Measurements from ENCODE around the gene PRL. TPM values are rescaled to one million over a fixed set of nuclear protein-coding genes. Genes with fewer than 3 reads are reported as not detected.

Gene PRL
- total and polyA plus RNA-seq, 2 of the 13 experiments (the other 11 are each of a cell fraction or from before 2014, with no cell fraction given) = not detected

DNA sequence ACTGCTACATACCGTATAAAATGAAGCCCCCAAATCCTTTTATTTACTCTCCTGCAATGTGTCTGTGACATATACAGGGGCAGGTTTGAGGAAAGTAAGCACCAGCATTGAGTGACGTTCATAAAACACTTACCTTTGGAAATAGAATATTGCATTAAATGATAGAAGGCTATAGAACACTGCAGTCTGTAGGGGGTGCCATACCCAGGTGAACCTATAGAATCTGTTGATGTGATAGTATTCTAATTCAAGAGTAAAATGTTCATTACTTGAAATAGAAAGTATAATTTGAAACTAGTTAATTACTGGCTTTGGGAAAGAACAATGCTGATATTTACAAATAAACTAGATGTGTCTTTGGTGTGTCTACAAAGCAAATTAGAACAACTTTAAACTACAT lies 47.0 kb upstream of the PRL start:
- H3K4me1 ChIP-seq (ENCODE audit: insufficient read depth, low read length) = no peaks in the 10 kb centered on the region
- ATAC-seq (no peak), DNase-seq (ENCODE audit: low spot score) (no peak), FAIRE-seq (no peak)
- in situ Hi-C loops (cut with HindIII; ENCODE audit: extremely low pct_ligation_motif_present, low pct_unique_long_range_greater_than_20kb) (no loop called here), intact Hi-C loops (cut with micrococcal nuclease; ENCODE audit: unreplicated experiment) (no loop called here)
- no peak overlapping the region for H3K27ac ChIP-seq (ENCODE audit: extremely low read length, insufficient read depth, low read length)
- H3K27me3 ChIP-seq (ENCODE audit: control insufficient read depth in 1 of 2, insufficient read depth in 2 of 2, low read length in 2 of 2) = no peaks in the 10 kb centered on the region
- no peaks in the 10 kb centered on the region for H3K36me3 ChIP-seq (replicated peaks in 1 of 2; ENCODE audit: control insufficient read depth in 1 of 2, insufficient read depth in 2 of 2, low read length in 2 of 2)
- H3K4me2 ChIP-seq (ENCODE audit: low read depth, low read length) = no peak overlapping the region
- H2AFZ ChIP-seq (ENCODE audit: low read length) = no peak overlapping the region
- ChIA-PET POLR2A (no interaction called here), CTCF (ENCODE audit: low intra/inter-chr PET ratio, low total read pairs) (no interaction called here)
- H3K4me3 ChIP-seq (replicated peaks in 1 of 3; ENCODE audit: insufficient read depth in 1 of 3, low read depth in 2 of 3, low read length in 3 of 3) = no peak overlapping the region
- H3K9ac ChIP-seq (ENCODE audit: insufficient read depth, low read depth, low read length) = no peak overlapping the region
- WGBS (ENCODE audit: low lambda C conversion rate) = 17% methylated on average over 2 of the region's 2 CpGs
- no peak for TF ChIP-seq ZNF512 (CRISPR knock-in tag; IDR thresholded peaks at IDR 0.05)
- TF ChIP-seq SETDB1 (CRISPR knock-in tag; IDR thresholded peaks at IDR 0.05; ENCODE audit: borderline replicate concordance) = no peak
- TF ChIP-seq NCOA1 (CRISPR knock-in tag; IDR thresholded peaks at IDR 0.05) = no peak
- no peak for TF ChIP-seq ZNF160 (CRISPR knock-in tag; IDR thresholded peaks at IDR 0.05)
- TF ChIP-seq RNF2 (conservative IDR thresholded peaks at IDR 0.05; ENCODE audit: low read depth) = no peak
- no peak for TF ChIP-seq TGIF2 (CRISPR knock-in tag; IDR thresholded peaks at IDR 0.05)
- no peak for TF ChIP-seq ZNF576 (CRISPR knock-in tag; IDR thresholded peaks at IDR 0.05)
- no peak for TF ChIP-seq ZNF761 (CRISPR knock-in tag; conservative IDR thresholded peaks at IDR 0.05)
- TF ChIP-seq, protein P1, sequence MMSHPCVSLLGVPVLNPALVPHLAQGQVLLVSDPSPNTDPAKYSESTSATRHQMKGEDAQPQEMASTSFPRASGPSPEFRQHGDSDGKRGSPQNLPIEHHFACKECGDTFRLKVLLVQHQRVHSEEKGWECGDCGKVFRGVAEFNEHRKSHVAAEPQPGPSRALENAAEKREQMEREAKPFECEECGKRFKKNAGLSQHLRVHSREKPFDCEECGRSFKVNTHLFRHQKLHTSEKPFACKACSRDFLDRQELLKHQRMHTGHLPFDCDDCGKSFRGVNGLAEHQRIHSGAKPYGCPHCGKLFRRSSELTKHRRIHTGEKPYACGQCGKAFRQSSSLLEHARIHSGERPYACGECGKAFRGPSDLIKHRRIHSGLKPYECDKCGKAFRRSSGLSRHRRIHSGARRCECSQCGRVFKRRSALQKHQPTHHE (CRISPR knock-in tag; IDR thresholded peaks at IDR 0.05; ENCODE audit: borderline replicate concordance) = no peak
- TF ChIP-seq ZNF652 (CRISPR knock-in tag; IDR thresholded peaks at IDR 0.05; ENCODE audit: borderline replicate concordance, low read depth) = no peak
- no peak for TF ChIP-seq ZNF570 (CRISPR knock-in tag; IDR thresholded peaks at IDR 0.05; ENCODE audit: borderline replicate concordance)
- TF ChIP-seq, protein P2, sequence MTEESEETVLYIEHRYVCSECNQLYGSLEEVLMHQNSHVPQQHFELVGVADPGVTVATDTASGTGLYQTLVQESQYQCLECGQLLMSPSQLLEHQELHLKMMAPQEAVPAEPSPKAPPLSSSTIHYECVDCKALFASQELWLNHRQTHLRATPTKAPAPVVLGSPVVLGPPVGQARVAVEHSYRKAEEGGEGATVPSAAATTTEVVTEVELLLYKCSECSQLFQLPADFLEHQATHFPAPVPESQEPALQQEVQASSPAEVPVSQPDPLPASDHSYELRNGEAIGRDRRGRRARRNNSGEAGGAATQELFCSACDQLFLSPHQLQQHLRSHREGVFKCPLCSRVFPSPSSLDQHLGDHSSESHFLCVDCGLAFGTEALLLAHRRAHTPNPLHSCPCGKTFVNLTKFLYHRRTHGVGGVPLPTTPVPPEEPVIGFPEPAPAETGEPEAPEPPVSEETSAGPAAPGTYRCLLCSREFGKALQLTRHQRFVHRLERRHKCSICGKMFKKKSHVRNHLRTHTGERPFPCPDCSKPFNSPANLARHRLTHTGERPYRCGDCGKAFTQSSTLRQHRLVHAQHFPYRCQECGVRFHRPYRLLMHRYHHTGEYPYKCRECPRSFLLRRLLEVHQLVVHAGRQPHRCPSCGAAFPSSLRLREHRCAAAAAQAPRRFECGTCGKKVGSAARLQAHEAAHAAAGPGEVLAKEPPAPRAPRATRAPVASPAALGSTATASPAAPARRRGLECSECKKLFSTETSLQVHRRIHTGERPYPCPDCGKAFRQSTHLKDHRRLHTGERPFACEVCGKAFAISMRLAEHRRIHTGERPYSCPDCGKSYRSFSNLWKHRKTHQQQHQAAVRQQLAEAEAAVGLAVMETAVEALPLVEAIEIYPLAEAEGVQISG (CRISPR knock-in tag; IDR thresholded peaks at IDR 0.05) = no peak
- peaks cover 76% of the 10 kb centered on the region for H3K9me3 ChIP-seq (ENCODE audit: low read length)
- BruUV-seq (replicated peaks) = no TSS peak
- H3K79me2 ChIP-seq (ENCODE audit: insufficient read depth, low read length) = no peaks in the 10 kb centered on the region
- H4K20me1 ChIP-seq (ENCODE audit: insufficient read depth, low read length) = no peaks in the 10 kb centered on the region

Data from HepG2 (cell line).